ENCODE results near the gene WNT9A.

DNA sequence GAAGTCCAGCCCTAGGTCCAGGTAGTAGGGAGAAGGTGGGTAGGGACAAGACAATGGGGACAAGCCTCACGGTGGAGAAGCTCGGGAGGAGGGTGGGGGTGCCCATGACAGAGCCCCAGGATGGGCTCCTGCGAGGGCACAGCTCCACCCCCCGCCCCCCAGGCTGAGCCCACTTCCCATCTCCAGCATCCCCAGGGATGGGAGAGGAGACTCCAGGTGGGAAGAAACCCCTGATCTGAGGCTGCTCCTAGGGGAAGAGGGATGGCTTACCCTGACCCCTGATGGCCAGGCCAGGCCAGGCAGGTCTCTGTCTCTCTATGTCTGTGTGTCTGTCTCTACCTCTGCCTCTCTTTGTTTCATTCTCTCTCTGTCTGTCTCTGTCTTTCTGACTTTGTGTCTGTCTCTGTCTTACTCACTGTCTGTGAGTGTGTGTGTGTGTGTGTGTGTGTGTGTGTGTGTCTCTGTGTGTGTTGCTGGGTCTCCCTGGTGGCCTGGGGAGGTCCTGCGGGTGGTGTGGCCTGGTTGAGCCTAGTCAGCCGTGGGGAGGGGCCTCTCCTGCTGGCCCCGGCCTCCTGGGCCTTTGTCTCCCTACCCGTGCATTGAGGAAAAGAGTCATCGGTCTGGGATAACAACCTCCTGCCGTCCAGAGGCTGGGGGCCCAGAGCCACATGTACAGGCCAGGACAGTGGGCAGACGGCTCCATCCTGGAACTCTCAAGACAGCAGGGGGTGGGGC is 45.7 kb downstream of the WNT9A start:
- TF ChIP-seq, protein P1, sequence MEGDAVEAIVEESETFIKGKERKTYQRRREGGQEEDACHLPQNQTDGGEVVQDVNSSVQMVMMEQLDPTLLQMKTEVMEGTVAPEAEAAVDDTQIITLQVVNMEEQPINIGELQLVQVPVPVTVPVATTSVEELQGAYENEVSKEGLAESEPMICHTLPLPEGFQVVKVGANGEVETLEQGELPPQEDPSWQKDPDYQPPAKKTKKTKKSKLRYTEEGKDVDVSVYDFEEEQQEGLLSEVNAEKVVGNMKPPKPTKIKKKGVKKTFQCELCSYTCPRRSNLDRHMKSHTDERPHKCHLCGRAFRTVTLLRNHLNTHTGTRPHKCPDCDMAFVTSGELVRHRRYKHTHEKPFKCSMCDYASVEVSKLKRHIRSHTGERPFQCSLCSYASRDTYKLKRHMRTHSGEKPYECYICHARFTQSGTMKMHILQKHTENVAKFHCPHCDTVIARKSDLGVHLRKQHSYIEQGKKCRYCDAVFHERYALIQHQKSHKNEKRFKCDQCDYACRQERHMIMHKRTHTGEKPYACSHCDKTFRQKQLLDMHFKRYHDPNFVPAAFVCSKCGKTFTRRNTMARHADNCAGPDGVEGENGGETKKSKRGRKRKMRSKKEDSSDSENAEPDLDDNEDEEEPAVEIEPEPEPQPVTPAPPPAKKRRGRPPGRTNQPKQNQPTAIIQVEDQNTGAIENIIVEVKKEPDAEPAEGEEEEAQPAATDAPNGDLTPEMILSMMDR (IDR thresholded peaks at IDR 0.05; ENCODE audit: low read length) = no peak
- TF ChIP-seq EZH2 (optimal IDR thresholded peaks at IDR 0.05; ENCODE audit: low read depth, low read length) = no peak
